Stimulated activated CD4-positive, alpha-beta T cell treated with anti-CD3 and anti-CD28 coated beads, Interleukin-15, amount 100 ng/mL, for 24 hours (primary cell): Measurements from ENCODE around the gene RPL4.
"Not testable (repeated sequence)": the region's sequence is repeated elsewhere in the genome, so short reads cannot be mapped to it uniquely, and the experiment has no call there.

ENCODE experiments used
- DNase-seq: peaks from one replicate; pipeline ENCODE4 v3.0.0-alpha.2; 2020

The RPL4 gene

GRCh38 chr15:66504563-66505429 is at the start of gene RPL4, which contains the start of gene ZWILCH:
RPL4 (minus strand) TSS chr15:66504855; CDS start chr15:66504790, 65 bp downstream.
ZWILCH (plus strand) TSS chr15:66505326; CDS start chr15:66505339, 13 bp downstream.
- peak; percentile 88 for DNase-seq

GRCh38 chr15:66545255-66545654 is 40.6 kb upstream of the RPL4 start:
- DNase-seq = no peak

DNA sequence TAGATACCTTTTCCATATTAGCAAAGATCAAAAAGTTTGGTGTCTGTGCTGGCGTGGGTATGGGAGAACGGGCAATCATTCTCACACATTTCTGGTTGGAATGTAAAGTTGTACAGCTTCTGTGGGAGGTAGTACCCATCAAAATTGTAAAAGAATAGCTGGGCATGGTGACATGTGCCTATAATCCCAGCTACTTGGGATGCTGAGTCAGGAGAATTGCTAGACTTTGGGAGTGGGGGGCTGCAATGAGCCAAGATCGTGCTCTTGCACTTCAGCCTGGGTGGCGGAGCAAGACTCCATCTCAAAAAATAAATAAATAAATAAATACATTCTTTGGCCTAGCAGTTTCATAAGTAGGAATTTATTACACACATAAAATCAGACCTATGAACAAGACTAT is 38.2 kb upstream of the RPL4 start:
- DNase-seq = no peak

- DNase-seq = no peak
Observed at GRCh38 chr15:66535056-66535455, 30.4 kb upstream of the RPL4 start.

DNA sequence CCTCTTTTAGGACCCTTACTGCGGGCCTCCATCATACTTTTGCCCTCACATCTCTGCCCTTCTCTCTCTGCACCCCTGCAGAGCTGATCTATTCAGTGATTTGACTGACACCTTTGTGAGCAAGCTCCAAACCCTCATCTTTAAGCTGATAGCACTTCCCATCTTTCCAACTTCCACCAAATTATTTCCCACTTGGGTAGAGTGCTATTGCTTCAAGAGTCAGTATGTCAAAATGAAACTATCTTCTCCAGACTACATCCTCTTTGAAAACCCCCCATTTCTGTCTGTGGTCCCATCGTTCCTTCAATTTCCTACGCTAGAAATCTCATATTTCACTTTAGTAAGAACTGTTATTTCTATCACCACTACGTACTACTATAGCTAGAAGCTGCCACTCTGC is 20.2 kb upstream of the RPL4 start:
- no peak for DNase-seq

DNA sequence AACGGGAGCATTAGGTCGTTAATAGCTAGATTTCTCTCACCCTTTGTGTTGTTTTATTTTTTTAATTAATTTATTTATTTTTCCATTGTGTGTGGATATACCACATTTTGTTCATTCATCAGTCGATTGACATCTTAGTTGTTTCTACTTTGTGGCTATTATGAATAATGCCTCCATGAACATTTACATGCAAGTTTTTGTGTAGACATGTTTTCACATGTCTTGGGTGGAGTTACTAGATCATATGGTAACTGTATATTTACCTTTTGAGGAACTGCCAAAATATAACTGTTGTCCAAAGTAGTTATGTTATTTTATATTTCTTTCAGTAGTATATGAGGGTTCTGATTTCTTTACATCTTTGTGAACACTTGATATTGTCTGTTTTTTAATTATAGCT is 19.3 kb upstream of the RPL4 start:
- no peak for DNase-seq

- no peak for DNase-seq
Observed at GRCh38 chr15:66515901-66516322, 11.3 kb upstream of the RPL4 start.

- no peak for DNase-seq
Observed at GRCh38 chr15:66514586-66514985, 9.9 kb upstream of the RPL4 start.

- DNase-seq = no peak
Observed at GRCh38 chr15:66508293-66508883, 3.7 kb upstream of the RPL4 start.

DNA sequence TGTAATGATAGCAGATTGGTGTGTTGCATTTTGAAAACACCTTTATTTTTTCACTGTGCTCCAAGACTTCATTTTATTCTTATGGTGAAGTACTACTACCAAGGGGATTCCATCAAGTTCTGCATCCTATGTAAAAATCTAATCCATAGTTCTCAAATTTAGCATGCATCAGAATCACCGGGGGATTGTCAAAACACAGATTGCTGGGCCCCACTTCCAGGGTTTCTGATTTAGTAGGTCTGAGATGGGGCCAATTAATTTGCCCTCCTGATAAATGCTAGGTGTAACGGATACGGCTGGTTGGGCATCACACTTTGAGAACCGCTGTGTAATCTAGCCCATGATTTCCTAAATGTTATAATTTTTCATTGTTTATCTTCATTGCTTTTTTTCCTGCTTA is 1.2 kb upstream of the RPL4 start:
- DNase-seq = no peak

DNA sequence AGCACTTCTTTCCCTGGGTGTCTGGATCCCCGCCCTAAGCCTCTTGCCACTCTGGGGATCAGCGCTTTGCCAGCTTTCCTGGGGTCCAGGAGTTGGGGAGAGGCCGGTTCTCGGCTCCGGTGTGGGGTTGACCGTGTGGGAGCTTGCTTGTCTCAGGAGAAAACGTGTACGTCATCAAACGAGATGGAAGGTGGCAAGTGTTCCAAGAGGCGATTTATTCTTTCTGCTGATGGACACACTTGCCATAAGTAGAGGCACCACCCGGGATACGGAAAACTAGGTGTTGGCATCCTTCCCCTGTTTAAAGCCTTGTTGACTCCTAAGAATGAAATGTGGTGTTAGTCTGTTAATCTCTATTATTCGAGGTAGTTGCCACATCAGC is 766 bp upstream of the RPL4 start:
- DNase-seq = no peak

DNA sequence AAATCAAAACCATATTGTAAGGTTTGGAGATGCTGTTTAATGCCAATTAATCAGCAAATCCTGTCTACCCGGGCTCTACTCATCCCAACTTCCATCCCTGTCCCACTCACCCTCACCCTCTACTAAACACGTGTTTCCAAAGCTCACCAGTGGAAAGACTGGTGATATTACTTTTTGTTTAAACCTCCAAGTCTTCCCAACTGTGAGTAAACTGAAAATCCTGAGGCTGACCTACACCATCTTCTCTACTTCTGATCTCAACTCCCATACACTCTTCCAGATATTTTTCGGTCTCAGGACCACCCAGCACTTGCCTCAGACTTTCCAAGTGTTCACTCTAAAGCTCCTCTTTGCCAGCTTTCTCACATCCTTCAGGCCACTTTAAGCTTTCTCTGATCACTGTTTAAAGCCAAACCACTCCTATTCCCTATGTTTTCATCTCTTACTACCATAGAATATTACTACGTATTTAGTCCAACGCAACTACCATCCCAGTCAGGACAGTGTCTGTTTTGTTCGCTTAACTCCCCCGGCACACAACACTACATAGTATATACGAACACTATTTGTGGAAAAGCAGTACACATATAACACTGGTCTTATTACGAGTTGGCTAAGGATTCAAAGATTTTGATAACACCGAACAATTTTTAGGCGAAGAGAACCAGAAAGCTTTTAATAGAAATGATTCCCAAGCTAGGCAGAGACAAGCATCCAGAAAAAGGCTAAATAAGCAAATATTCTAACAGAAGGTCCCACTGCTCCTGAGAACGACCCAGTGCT is 684 bp downstream of the RPL4 start:
- DNase-seq = no peak

GRCh38 chr15:66503041-66503648 is 1.5 kb downstream of the RPL4 start:
- DNase-seq = not testable (repeated sequence)

DNA sequence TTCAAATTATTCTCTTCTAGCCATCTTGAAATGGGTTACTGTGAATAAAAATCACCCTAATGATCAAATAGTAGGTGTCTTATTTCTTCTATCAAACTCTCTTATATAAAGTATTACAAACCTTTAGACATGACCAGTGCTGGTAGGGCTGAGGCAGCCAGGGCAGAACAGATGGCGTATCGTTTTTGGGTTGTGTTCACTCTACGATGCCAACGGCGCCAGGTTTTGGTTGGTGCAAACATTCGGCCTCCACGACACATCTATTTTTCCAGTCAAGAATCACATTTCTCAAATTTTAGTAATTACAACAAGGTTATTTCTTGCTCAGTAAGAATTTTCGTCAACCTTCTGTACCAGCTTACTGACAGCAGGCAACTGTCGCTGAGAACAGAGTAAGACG is 2.2 kb downstream of the RPL4 start:
- no peak for DNase-seq

- not testable (repeated sequence) for DNase-seq
Observed at GRCh38 chr15:66500346-66500745, 4.3 kb downstream of the RPL4 start.

DNA sequence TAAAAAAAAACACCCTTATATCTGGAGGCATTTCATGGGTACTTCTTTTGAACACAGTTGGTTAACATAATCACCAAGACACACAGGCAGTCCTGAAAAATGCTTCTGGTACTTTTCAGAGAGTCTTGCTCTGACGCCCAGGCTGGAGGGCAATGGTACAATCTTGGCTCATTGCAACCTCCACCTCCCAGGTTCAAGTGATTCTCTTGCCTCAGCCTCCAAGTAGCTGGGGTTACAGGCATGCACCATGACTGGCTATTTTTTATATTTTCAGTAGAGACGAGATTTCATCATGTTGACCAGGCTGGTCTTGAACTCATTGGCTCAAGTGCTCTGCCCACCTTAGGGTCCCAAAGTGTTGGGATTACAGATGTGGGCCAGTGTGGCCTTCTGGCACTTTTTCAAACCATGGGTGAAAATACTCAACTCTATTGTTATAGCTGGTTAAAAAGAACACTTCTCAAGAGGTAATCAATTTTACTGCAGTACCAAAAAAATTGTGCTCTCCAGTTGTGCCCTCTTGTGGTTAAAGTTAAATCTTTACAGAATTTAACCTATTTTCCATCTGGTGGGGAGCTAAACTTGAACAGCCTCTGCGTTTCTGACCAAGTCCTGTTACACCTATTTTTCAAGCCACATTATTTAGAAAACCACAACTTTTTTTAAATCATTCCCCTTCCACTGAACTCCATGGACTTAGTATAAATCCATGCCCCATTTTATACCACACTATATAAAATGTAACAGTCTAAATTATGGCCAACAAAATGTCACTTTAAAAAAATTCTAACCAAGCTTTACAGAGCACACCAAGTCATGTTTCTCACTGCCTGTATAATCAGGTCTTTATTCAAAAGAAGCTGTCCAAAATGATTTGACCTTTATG is 5.9 kb downstream of the RPL4 start:
- DNase-seq = no peak

DNA sequence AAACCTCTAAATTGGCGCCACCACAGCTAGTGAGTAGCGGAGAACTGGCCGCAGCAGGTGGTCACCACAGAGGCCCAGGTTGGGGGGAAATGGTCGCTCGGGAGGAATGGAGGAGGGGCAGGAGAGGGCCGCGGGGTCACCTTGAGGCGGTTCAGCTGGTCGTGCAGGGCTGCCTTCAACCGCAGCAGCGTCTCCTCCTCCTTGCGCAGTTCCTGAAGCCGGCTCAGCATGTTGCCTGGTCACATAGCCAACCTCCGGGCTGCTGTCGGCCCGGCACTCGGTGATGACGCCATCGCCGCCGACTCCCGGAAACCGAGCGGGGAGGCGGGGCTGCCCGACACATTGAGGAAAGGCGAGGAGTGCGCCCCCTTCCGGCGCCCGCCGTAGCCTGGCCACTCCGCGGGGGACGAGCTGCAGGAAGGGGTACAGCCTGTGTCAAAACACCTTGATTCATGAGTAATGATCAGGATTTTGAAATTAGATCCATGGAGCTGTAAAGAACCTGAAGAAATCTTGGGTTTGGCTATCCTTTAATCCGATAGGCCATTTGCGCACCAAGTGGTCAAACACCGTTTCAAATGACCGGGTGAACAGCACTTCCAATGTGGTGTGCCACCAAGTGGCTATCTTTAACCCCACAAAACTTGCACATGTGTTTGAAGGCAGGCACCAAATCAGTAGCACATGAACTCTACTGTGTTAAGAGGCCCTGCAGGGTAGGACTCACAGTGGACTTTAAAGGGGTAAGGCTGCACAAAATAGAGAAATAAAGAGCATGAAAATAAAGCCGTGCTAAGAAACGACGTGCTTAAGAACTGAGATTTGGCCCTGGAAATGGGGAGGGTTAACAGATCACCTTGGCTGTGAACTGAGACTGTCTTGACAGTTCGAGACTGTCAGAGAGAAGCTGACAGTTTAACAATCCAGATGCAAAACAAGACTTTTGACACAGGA is 6.9 kb downstream of the RPL4 start, which contains the start of gene SNAPC5:
Gene SNAPC5 (minus strand): TSS at position 261 of the 954 bp plus-strand sequence. CDS start 31 bp downstream, at position 230.
- DNase-seq = peak; percentile 99

DNA sequence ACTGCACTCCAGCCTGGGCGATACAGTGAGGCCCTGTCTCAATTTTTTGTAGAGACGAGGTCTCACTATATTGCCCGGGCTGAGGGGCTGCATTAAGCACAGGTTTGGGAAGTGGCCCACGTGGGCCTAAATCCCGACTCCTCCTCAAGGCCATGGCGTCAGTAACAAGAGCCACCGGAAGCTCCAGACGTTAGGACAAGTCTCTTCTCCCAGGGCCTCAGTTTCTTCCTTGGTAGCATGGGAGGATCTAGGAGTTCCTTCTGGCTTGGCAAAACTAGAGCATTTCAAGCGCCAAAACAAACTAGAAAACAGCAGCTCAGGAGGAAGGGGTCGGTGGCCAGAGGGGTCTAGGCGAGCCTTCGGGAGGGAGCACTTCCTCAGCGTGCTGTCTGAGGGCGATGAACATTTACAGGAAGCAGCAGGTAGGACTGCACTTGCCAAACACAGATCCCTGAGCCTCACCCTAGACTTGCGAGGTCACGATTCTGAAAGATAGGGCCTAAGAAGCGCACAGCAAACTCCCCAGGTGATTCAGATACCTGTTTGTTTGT is 7.6 kb downstream of the RPL4 start:
- peak; percentile 38 for DNase-seq

GRCh38 chr15:66494262-66494661 is 10.4 kb downstream of the RPL4 start:
- no peak for DNase-seq

GRCh38 chr15:66491846-66492245 is 12.8 kb downstream of the RPL4 start:
- no peak for DNase-seq
